GM06990 (cell line): ENCODE results near the gene TMIGD1.

Source experiments
- DNase-seq: peaks from one replicate; pipeline ENCODE4 v3.0.0-alpha.2; 2011; ENCODE audit not compliant: insufficient read length; ENCODE audit errors: extremely low read depth
- H3K27me3 ChIP-seq: replicated peaks from 2 replicates; pipeline ENCODE4 v1.6.0; 2011; ENCODE audit warnings: low read length; ENCODE audit not compliant: control insufficient read depth, insufficient read depth
- H3K36me3 ChIP-seq: 2 replicates; pipeline ENCODE4 v1.5.1; 2011; ENCODE audit warnings: low read length; ENCODE audit not compliant: control insufficient read depth, insufficient read depth
- H3K4me3 ChIP-seq: replicated peaks from 2 replicates; pipeline ENCODE4 v1.5.1; 2011; ENCODE audit warnings: low read depth, mild to moderate bottlenecking, control low read depth, low read length
- TF ChIP-seq, protein P1 (sequence below): IDR thresholded peaks from 2 replicates; pipeline ENCODE4 v1.5.1; 2011; ENCODE audit warnings: low read length, control low read depth, mild to moderate bottlenecking, inconsistent platforms; ENCODE audit not compliant: insufficient read depth, poor library complexity, severe bottlenecking

Gene TMIGD1

DNA sequence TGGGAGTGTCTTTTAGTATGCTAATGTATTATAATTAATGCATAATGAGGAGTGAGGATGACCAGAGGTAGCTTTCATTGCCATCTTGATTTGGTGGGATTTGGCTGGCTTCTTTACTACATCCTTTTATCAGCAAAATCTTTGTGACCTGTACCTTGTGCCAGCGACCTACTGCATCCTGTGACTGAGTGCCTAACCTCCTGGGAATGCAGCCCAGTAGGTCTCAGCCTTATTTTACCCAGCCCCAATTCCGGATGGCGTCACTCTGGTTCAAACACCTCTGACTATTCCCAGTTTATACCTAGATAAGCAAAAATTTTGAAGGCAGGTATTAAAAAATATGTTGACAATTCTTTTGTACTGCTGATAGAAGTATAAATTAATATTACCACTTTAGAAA, 31.6 kb downstream of the TMIGD1 start:
- TF ChIP-seq, protein P1, sequence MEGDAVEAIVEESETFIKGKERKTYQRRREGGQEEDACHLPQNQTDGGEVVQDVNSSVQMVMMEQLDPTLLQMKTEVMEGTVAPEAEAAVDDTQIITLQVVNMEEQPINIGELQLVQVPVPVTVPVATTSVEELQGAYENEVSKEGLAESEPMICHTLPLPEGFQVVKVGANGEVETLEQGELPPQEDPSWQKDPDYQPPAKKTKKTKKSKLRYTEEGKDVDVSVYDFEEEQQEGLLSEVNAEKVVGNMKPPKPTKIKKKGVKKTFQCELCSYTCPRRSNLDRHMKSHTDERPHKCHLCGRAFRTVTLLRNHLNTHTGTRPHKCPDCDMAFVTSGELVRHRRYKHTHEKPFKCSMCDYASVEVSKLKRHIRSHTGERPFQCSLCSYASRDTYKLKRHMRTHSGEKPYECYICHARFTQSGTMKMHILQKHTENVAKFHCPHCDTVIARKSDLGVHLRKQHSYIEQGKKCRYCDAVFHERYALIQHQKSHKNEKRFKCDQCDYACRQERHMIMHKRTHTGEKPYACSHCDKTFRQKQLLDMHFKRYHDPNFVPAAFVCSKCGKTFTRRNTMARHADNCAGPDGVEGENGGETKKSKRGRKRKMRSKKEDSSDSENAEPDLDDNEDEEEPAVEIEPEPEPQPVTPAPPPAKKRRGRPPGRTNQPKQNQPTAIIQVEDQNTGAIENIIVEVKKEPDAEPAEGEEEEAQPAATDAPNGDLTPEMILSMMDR, result no peak
- Histone ChIP-seq H3K27me3 (no peaks in the 10 kb centered on the region), H3K4me3 (no peak overlapping the region), H3K36me3 (no peaks in the 10 kb centered on the region)
- DNase-seq, result no peak

DNA sequence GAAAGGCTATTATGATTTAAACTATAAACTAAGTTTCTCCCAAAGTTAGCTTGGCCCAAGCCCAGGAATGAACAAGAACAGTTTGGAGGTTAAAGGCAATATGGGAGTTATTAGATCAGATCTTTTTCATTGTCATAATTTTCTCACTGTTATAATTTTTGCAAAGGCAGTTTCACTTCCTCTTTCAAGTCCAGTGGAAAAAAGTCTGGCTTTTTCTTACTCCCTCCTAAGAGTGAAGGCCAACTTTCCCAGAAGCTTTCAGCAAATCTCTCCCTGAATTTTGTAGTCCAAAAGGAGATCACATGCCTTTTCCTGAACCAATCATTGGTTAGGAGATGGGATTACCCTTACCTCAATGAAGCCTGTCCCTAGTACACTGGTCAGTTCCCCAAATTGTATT, 33.0 kb downstream of the TMIGD1 start:
- no peak for DNase-seq
- Histone ChIP-seq H3K27me3 (no peaks in the 10 kb centered on the region), H3K36me3 (no peaks in the 10 kb centered on the region), H3K4me3 (no peak overlapping the region)
- TF ChIP-seq, protein P1, result no peak

DNA sequence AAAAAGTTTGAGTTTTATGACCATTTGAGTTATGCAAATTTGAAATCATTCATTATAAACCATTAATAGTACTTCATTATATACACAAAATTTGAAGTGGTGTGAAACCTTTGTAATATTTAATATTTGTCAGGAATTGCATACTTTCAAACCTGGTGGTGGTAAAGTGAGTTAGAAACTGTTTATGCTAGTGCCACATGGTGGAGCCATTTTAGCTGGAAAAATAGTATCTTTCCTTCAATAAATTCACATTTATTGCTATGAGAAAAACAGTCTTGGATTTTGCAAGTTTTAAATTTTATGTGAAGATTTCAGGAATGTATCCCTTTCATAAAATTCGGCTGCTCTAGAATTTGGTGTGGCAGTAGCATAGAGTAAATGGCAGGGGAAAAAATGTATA, 34.9 kb downstream of the TMIGD1 start:
- Histone ChIP-seq H3K27me3 (no peaks in the 10 kb centered on the region), H3K36me3 (no peaks in the 10 kb centered on the region), H3K4me3 (no peak overlapping the region)
- TF ChIP-seq, protein P1, result no peak
- no peak for DNase-seq

DNA sequence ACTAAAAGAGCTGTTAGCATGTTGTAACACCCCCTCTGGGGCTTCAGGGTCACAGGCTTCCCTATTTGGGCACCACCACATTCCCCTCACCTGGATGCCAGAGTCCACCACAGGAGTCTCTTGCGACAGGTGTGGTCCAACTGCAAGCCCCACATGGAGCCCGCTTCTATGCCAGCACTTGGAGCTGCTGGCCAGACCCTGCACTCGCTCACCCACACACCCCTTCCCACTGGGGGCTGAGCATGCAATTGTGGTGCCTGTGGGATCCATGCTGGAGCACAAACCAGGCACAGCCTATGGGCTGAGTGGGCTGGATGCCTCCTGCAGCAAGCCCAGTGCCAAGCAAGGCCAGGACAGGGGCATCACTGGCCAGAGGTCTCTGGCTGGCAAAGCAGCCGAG, 36.1 kb downstream of the TMIGD1 start:
- Histone ChIP-seq H3K27me3 (no peaks in the 10 kb centered on the region), H3K4me3 (no peak overlapping the region), H3K36me3 (no peaks in the 10 kb centered on the region)
- TF ChIP-seq, protein P1, result no peak
- no peak for DNase-seq

DNA sequence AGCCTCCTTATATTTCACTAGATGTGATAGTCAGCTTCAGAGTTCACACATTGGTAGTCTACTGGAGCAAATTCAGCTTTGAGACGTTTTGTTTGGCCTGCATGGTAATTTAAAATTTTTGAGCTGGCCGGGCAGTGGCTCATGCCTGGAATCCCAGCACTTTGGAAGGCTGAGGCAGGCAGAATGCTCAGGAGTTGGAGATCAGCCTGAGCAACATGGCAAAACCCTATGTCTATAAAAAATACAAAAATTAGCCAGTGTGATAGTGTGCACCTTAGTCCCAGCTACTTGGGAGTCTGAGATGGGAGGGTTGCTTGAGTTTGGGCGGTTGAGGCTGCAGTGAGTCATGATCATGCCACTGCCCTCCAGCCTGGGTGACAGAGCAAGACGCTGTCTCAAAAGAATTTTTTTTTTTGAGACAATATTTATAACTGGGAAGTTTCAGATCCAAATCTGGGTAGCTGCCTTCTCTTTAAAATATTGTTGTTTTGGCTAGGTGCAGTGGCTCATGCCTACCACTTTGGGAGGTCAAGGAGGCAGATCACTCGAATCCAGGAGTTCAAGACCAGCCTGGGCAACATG, 37.3 kb downstream of the TMIGD1 start:
- H3K27me3 ChIP-seq, result no peaks in the 10 kb centered on the region
- no peak overlapping the region for H3K4me3 ChIP-seq
- no peaks in the 10 kb centered on the region for H3K36me3 ChIP-seq
- TF ChIP-seq, protein P1, result no peak
- no peak for DNase-seq
